Mucosa of stomach (tissue), 1 donor: Measurements from ENCODE around the gene ZNF618.
"Not testable (repeated sequence)": the region's sequence is repeated elsewhere in the genome, so short reads cannot be mapped to it uniquely, and the experiment has no call there.

Source experiments
- H3K27me3 ChIP-seq: one replicate; pipeline ENCODE4 v1.7.0; 2013; ENCODE audit warnings: mild to moderate bottlenecking, low read length; ENCODE audit not compliant: control insufficient read depth, insufficient read depth
- H3K36me3 ChIP-seq: one replicate; pipeline ENCODE4 v1.7.0; 2013; ENCODE audit warnings: low read length; ENCODE audit not compliant: control insufficient read depth, insufficient read depth
- H3K4me1 ChIP-seq: one replicate; pipeline ENCODE4 v1.7.0; 2013; ENCODE audit warnings: mild to moderate bottlenecking, low read length; ENCODE audit not compliant: control insufficient read depth, insufficient read depth
- H3K4me3 ChIP-seq: one replicate; pipeline ENCODE4 v1.7.0; 2013; ENCODE audit warnings: low read length
- H3K9ac ChIP-seq: one replicate; pipeline ENCODE4 v1.7.0; 2013; ENCODE audit warnings: mild to moderate bottlenecking, low read length, moderate library complexity
- H3K9me3 ChIP-seq: one replicate; pipeline ENCODE4 v1.7.0; 2013; ENCODE audit warnings: mild to moderate bottlenecking, low read length, moderate library complexity; ENCODE audit not compliant: control insufficient read depth
- donor health status: Pancreatic carcinoma.

The ZNF618 gene

GRCh38 chr9:114037961-114038723, 162.0 kb downstream of the ZNF618 start:
- Histone ChIP-seq H3K4me3 (no peak overlapping the region), H3K9ac (no peak overlapping the region), H3K36me3 (no peaks in the 10 kb centered on the region), H3K4me1 (no peaks in the 10 kb centered on the region), H3K9me3 (no peaks in the 10 kb centered on the region), H3K27me3 (no peaks in the 10 kb centered on the region)

- H3K36me3 ChIP-seq, result no peaks in the 10 kb centered on the region
- H3K4me3 ChIP-seq, result no peak overlapping the region
- no peaks in the 10 kb centered on the region for H3K27me3 ChIP-seq
- no peak overlapping the region for H3K9ac ChIP-seq
- no peaks in the 10 kb centered on the region for H3K4me1 ChIP-seq
- H3K9me3 ChIP-seq, result no peaks in the 10 kb centered on the region
Measured at GRCh38 chr9:114038724-114039313, 162.7 kb downstream of the ZNF618 start.

- no peaks in the 10 kb centered on the region for H3K9me3 ChIP-seq
- H3K4me3 ChIP-seq, result no peak overlapping the region
- no peaks in the 10 kb centered on the region for H3K36me3 ChIP-seq
- H3K9ac ChIP-seq, result no peak overlapping the region
- no peaks in the 10 kb centered on the region for H3K4me1 ChIP-seq
- H3K27me3 ChIP-seq, result no peaks in the 10 kb centered on the region
Measured at GRCh38 chr9:114039484-114039883, 163.4 kb downstream of the ZNF618 start.

GRCh38 chr9:114043660-114044059, 167.6 kb downstream of the ZNF618 start:
- H3K9me3 ChIP-seq, H3K36me3 ChIP-seq, H3K4me1 ChIP-seq, H3K27me3 ChIP-seq, H3K9ac ChIP-seq, H3K4me3 ChIP-seq: not testable (repeated sequence)

- Histone ChIP-seq H3K4me1 (no peaks in the 10 kb centered on the region), H3K9me3 (no peaks in the 10 kb centered on the region), H3K4me3 (no peak overlapping the region), H3K36me3 (peaks cover 7% of the 10 kb centered on the region), H3K27me3 (no peaks in the 10 kb centered on the region), H3K9ac (no peak overlapping the region)
Measured at GRCh38 chr9:114046237-114046755, 170.2 kb downstream of the ZNF618 start.

- no peaks in the 10 kb centered on the region for H3K4me1 ChIP-seq
- no peaks in the 10 kb centered on the region for H3K27me3 ChIP-seq
- no peak overlapping the region for H3K4me3 ChIP-seq
- H3K9me3 ChIP-seq, result no peaks in the 10 kb centered on the region
- no peak overlapping the region for H3K9ac ChIP-seq
- H3K36me3 ChIP-seq, result peaks cover 7% of the 10 kb centered on the region
Measured at GRCh38 chr9:114046875-114047274, 170.8 kb downstream of the ZNF618 start.

- Histone ChIP-seq H3K4me3 (no peak overlapping the region), H3K36me3 (peaks cover 7% of the 10 kb centered on the region)
Measured at GRCh38 chr9:114047717-114048116, 171.6 kb downstream of the ZNF618 start.

GRCh38 chr9:114048533-114049415, 172.7 kb downstream of the ZNF618 start:
- no peak overlapping the region for H3K9ac ChIP-seq
- no peaks in the 10 kb centered on the region for H3K9me3 ChIP-seq
- H3K27me3 ChIP-seq, result no peaks in the 10 kb centered on the region
- H3K36me3 ChIP-seq, result peaks cover 7% of the 10 kb centered on the region
- no peaks in the 10 kb centered on the region for H3K4me1 ChIP-seq
- H3K4me3 ChIP-seq, result no peak overlapping the region

More at GRCh38 chr9:114047717-114048116, 171.6 kb downstream of the ZNF618 start:
- H3K4me1 ChIP-seq, result no peaks in the 10 kb centered on the region
- H3K9me3 ChIP-seq, result no peaks in the 10 kb centered on the region
- no peak overlapping the region for H3K9ac ChIP-seq
- H3K27me3 ChIP-seq, result no peaks in the 10 kb centered on the region

- Histone ChIP-seq H3K9me3 (no peaks in the 10 kb centered on the region), H3K36me3 (peaks cover 7% of the 10 kb centered on the region), H3K9ac (no peak overlapping the region), H3K4me3 (no peak overlapping the region), H3K27me3 (no peaks in the 10 kb centered on the region), H3K4me1 (no peaks in the 10 kb centered on the region)
Measured at GRCh38 chr9:114049441-114050225, 173.5 kb downstream of the ZNF618 start.

- no peak overlapping the region for H3K4me3 ChIP-seq
- H3K4me1 ChIP-seq, result no peaks in the 10 kb centered on the region
- peaks cover 7% of the 10 kb centered on the region for H3K36me3 ChIP-seq
Measured at GRCh38 chr9:114050226-114050568, 174.1 kb downstream of the ZNF618 start.

GRCh38 chr9:114050646-114051045, 174.5 kb downstream of the ZNF618 start:
- no peak overlapping the region for H3K9ac ChIP-seq
- peaks cover 7% of the 10 kb centered on the region for H3K36me3 ChIP-seq
- H3K9me3 ChIP-seq, result no peaks in the 10 kb centered on the region
- no peak overlapping the region for H3K4me3 ChIP-seq
- no peaks in the 10 kb centered on the region for H3K4me1 ChIP-seq
- H3K27me3 ChIP-seq, result no peaks in the 10 kb centered on the region

More at GRCh38 chr9:114050226-114050568, 174.1 kb downstream of the ZNF618 start:
- no peaks in the 10 kb centered on the region for H3K9me3 ChIP-seq
- H3K27me3 ChIP-seq, result no peaks in the 10 kb centered on the region
- H3K9ac ChIP-seq, result no peak overlapping the region
